Measurements from ENCODE around the gene LST1.

LST1 gene

GRCh38 chr6:31578184-31579118, 7.6 kb upstream of the LST1 start:
- no peak overlapping the region for H3K9ac ChIP-seq (ENCODE audit: low read depth, low read length, poor library complexity, severe bottlenecking)
- H3K4me3 ChIP-seq (ENCODE audit: low read length, poor library complexity, severe bottlenecking): no peak overlapping the region
- H4K20me1 ChIP-seq (ENCODE audit: insufficient read depth, low read length, poor library complexity, severe bottlenecking): no peaks in the 10 kb centered on the region
- no peaks in the 10 kb centered on the region for H3K9me3 ChIP-seq (ENCODE audit: insufficient read depth, low read depth, low read length)
- H3K4me2 ChIP-seq (ENCODE audit: low read depth, low read length, poor library complexity, severe bottlenecking): no peak overlapping the region
- no peaks in the 10 kb centered on the region for H3K36me3 ChIP-seq (ENCODE audit: insufficient read depth, low read length)
- H3K4me1 ChIP-seq (ENCODE audit: insufficient read depth, low read length, poor library complexity, severe bottlenecking): peaks cover 67% of the 10 kb centered on the region
- TF ChIP-seq CTCF (conservative IDR thresholded peaks at IDR 0.05; ENCODE audit: low read length) (no peak), EZH2phosphoT487 (IDR thresholded peaks at IDR 0.05; ENCODE audit: borderline replicate concordance) (no peak)
- no peaks in the 10 kb centered on the region for H3F3A ChIP-seq (ENCODE audit: low read depth)
- H3K79me2 ChIP-seq (ENCODE audit: insufficient read depth, low read length): peaks cover 19% of the 10 kb centered on the region
- H3K9me2 ChIP-seq (replicated peaks; ENCODE audit: low read depth, low read length): no peaks in the 10 kb centered on the region
- no peak overlapping the region for H2AFZ ChIP-seq (ENCODE audit: low read length)
- no peaks in the 10 kb centered on the region for H3K27me3 ChIP-seq (ENCODE audit: insufficient read depth, low read length, poor library complexity, severe bottlenecking)

GRCh38 chr6:31579119-31579505, 7.0 kb upstream of the LST1 start:
- H4K20me1 ChIP-seq (ENCODE audit: insufficient read depth, low read length, poor library complexity, severe bottlenecking): no peaks in the 10 kb centered on the region
- H3F3A ChIP-seq (ENCODE audit: low read depth): no peaks in the 10 kb centered on the region
- H3K36me3 ChIP-seq (ENCODE audit: insufficient read depth, low read length): no peaks in the 10 kb centered on the region
- TF ChIP-seq CTCF (conservative IDR thresholded peaks at IDR 0.05; ENCODE audit: low read length): no peak
- TF ChIP-seq EZH2phosphoT487 (IDR thresholded peaks at IDR 0.05; ENCODE audit: borderline replicate concordance): no peak
- peaks cover 67% of the 10 kb centered on the region for H3K4me1 ChIP-seq (ENCODE audit: insufficient read depth, low read length, poor library complexity, severe bottlenecking)
- no peak overlapping the region for H3K4me2 ChIP-seq (ENCODE audit: low read depth, low read length, poor library complexity, severe bottlenecking)
- H3K79me2 ChIP-seq (ENCODE audit: insufficient read depth, low read length): peaks cover 19% of the 10 kb centered on the region
- no peak overlapping the region for H3K9ac ChIP-seq (ENCODE audit: low read depth, low read length, poor library complexity, severe bottlenecking)
- no peaks in the 10 kb centered on the region for H3K27me3 ChIP-seq (ENCODE audit: insufficient read depth, low read length, poor library complexity, severe bottlenecking)
- H3K4me3 ChIP-seq (ENCODE audit: low read length, poor library complexity, severe bottlenecking): no peak overlapping the region
- no peaks in the 10 kb centered on the region for H3K9me3 ChIP-seq (ENCODE audit: insufficient read depth, low read depth, low read length)
- no peaks in the 10 kb centered on the region for H3K9me2 ChIP-seq (replicated peaks; ENCODE audit: low read depth, low read length)
- no peak overlapping the region for H2AFZ ChIP-seq (ENCODE audit: low read length)

- Histone ChIP-seq H3F3A (ENCODE audit: low read depth) (no peaks in the 10 kb centered on the region), H3K27me3 (ENCODE audit: insufficient read depth, low read length, poor library complexity, severe bottlenecking) (no peaks in the 10 kb centered on the region), H3K9me2 (replicated peaks; ENCODE audit: low read depth, low read length) (no peaks in the 10 kb centered on the region), H2AFZ (ENCODE audit: low read length) (no peak overlapping the region), H4K20me1 (ENCODE audit: insufficient read depth, low read length, poor library complexity, severe bottlenecking) (no peaks in the 10 kb centered on the region), H3K4me3 (ENCODE audit: low read length, poor library complexity, severe bottlenecking) (peak overlapping the region; percentile 99), H3K9ac (ENCODE audit: low read depth, low read length, poor library complexity, severe bottlenecking) (peak overlapping the region; percentile 100), H3K9me3 (ENCODE audit: insufficient read depth, low read depth, low read length) (no peaks in the 10 kb centered on the region), H3K79me2 (ENCODE audit: insufficient read depth, low read length) (peaks cover 19% of the 10 kb centered on the region), H3K4me2 (ENCODE audit: low read depth, low read length, poor library complexity, severe bottlenecking) (peak overlapping the region; percentile 92), H3K4me1 (ENCODE audit: insufficient read depth, low read length, poor library complexity, severe bottlenecking) (peaks cover 61% of the 10 kb centered on the region), H3K36me3 (ENCODE audit: insufficient read depth, low read length) (no peaks in the 10 kb centered on the region)
- no peak for TF ChIP-seq EZH2phosphoT487 (IDR thresholded peaks at IDR 0.05; ENCODE audit: borderline replicate concordance)
- no peak for TF ChIP-seq CTCF (conservative IDR thresholded peaks at IDR 0.05; ENCODE audit: low read length)
These were observed 6.3 kb upstream of the LST1 start for GRCh38 chr6:31579546-31580437.

All from Loucy (cell line).